Measurements from ENCODE around the gene RRAGD.

- TF ChIP-seq CTCF (IDR thresholded peaks at IDR 0.05; ENCODE audit: poor library complexity) (no peak), EZH2 (IDR thresholded peaks at IDR 0.05; ENCODE audit: borderline replicate concordance) (no peak)
These were observed 11.1 kb downstream of the RRAGD start for GRCh38 chr6:89400912-89401399.

Data from hepatocyte (in vitro differentiated cells).